ENCODE data around the gene CARHSP1.
"Not testable (repeated sequence)": the region's sequence is repeated elsewhere in the genome, so short reads cannot be mapped to it uniquely, and the experiment has no call there.

The CARHSP1 gene

GRCh38 chr16:8828541-8829165, 40.2 kb downstream of the CARHSP1 start:
- no peak for DNase-seq (ENCODE audit: low spot score)

DNA sequence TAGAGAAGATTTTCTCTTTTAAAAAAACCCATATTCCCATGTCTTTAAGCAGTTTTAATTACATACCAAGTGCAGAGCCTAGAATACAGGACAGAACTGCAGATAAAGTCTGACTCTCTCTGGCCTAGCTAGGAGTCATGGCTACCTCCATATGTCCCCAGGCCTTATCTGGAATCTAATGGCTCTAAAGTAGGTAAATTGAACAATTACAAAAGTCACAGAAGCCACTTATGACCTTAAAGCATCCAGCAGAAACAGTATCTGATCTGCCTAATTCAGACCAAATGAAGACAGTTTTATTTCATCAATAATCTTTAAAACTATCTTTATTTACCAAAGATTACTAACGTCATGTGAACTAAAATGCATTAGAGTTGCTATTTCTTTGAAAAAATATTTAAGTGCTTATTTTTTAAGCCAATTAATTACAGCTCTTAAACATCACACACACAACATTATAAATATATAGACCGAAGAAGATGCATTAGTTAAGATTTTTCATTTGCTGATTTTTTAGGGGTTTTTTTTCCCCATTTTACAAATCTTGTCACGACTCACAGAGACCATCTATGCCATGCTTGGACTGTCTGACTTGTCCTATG, 42.4 kb downstream of the CARHSP1 start:
- no peak for DNase-seq (ENCODE audit: low spot score)

- no peak for DNase-seq (ENCODE audit: low spot score)
Observed at GRCh38 chr16:8822403-8822802, 46.4 kb downstream of the CARHSP1 start.

- no peak for DNase-seq (ENCODE audit: low spot score)
Observed at GRCh38 chr16:8819411-8820034, 49.3 kb downstream of the CARHSP1 start.

GRCh38 chr16:8818504-8819270, 50.1 kb downstream of the CARHSP1 start:
- DNase-seq (ENCODE audit: low spot score) = no peak

GRCh38 chr16:8816967-8817655, 51.7 kb downstream of the CARHSP1 start:
- no peak for DNase-seq (ENCODE audit: low spot score)

DNA sequence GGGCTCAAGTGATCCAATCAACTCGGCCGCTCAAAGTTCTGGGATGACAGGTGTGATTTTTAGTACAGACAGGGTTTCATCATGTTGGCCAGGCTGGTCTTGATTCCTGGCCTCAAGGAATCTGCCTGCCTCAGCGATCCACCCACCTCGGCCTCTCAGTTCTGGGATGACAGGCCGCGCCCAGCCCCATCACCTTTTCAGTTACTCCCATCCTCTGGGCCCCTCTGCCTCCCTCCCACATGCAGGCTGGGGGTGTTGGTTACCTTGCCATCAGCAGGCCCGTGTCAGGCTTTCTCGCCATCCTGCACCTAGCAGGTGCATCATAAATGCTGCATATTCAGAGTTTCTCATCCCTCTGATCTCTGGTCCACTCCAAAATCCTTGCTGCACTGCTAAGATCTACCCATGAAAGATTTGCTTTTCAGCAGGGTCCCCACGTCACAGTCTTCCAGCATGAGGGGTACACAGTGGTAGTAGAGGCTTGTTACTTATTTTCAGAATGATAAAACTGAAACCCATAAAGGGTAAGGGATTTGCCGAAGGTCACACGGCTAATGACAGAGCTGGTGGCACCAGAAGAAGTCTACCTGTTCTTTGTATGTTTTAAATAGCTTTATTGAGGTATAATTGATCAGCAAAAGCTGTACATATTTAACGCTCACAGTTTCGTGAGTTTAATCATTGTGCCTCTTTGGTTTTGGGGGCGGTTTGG, 54.6 kb downstream of the CARHSP1 start:
- DNase-seq (ENCODE audit: low spot score) = no peak

- DNase-seq (ENCODE audit: low spot score) = no peak
Observed at GRCh38 chr16:8812162-8812843, 56.5 kb downstream of the CARHSP1 start.

GRCh38 chr16:8808613-8809353, 60.0 kb downstream of the CARHSP1 start:
- no peak for DNase-seq (ENCODE audit: low spot score)

DNA sequence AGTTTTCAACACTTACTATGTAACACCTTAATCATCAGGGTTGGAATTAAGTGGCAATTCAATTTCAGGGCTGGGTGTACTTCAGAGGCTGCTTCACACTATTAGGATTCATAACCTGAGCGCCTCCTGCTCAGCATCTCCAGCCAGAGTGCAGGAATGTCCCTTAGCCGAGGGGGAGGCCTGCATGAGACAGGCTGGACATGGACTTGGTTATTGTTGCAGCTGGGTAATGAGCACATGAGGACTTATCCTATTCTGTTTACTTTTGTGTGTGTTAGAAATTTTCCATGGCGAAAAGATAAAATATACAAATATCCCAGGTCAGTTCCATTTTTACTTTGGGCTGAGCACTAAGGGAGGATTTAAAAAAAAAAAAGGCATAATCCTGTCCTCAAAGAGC, 60.8 kb downstream of the CARHSP1 start:
- DNase-seq (ENCODE audit: low spot score) = no peak

- DNase-seq (ENCODE audit: low spot score) = no peak
Observed at GRCh38 chr16:8807189-8807588, 61.6 kb downstream of the CARHSP1 start.

- no peak for DNase-seq (ENCODE audit: low spot score)
Observed at GRCh38 chr16:8806272-8806983, 62.4 kb downstream of the CARHSP1 start.

- no peak for DNase-seq (ENCODE audit: low spot score)
Observed at GRCh38 chr16:8804313-8804712, 64.5 kb downstream of the CARHSP1 start.

DNA sequence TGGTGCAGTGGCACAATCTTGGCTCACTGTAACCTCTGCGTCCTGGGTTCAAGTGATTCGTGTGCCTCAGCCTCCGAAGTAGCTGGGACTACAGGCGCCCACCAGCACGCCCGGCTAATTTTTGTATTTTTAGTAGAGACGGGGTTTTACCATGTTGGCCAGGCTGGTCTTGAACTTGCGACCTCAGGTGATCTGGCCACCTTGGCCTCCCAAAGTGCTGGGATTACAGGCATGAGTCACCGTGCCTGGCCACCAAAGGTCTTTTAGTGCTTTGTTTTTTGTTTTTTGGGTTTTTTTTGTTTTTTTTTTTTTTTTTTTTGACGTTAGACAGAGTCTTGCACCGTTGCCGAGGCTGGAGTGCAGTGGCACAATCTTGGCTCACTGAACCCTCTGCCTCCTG, 65.1 kb downstream of the CARHSP1 start:
- DNase-seq (ENCODE audit: low spot score) = not testable (repeated sequence)
